Transverse colon (tissue), 4 donors: ENCODE data around the gene CALY.

ENCODE experiments used
- CTCF ChIP-seq, 5 experiments: fragments of 200-600 bp in 3 of 5; fragments of 450-650 bp in 2 of 5; sonication (generic) in 3 of 5; IDR thresholded peaks; 1 replicate in 2 of 5; 2 replicates in 3 of 5; pipeline ENCODE4 v1.5.1; 2016 to 2017; ENCODE audit warnings: antibody characterized with exemption in 5 of 5, inconsistent platforms in 3 of 5, mild to moderate bottlenecking in 2 of 5, moderate library complexity in 1 of 5
- EP300 ChIP-seq: sonication (generic); formaldehyde crosslinking; IDR thresholded peaks from one replicate; pipeline ENCODE4 v1.6.1; 2017; ENCODE audit warnings: antibody characterized with exemption, low read depth
- POLR2A ChIP-seq: fragments of 450-650 bp; IDR thresholded peaks from one replicate; pipeline ENCODE4 v1.6.1; 2016; ENCODE audit warnings: antibody characterized with exemption, mild to moderate bottlenecking, moderate library complexity
- POLR2AphosphoS5 ChIP-seq, 3 donors: sonication (generic); formaldehyde crosslinking; IDR thresholded peaks; one replicate each; pipeline ENCODE4 v1.6.1; 2016; ENCODE audit warnings: antibody characterized with exemption in 3 of 3

GRCh38 chr10:133293810-133294119 lies 42.9 kb downstream of the CALY start:
- TF ChIP-seq CTCF (IDR thresholded peaks at IDR 0.05) = no peak
- no peak for TF ChIP-seq POLR2AphosphoS5 (IDR thresholded peaks at IDR 0.05)
- TF ChIP-seq EP300 = no peak
- no peak for TF ChIP-seq POLR2A
